Renal pelvis (tissue), 4 donors: ENCODE measurements around the gene ALDH2. TPM values are rescaled to one million over a fixed set of nuclear protein-coding genes. Genes with fewer than 3 reads are reported as not detected.
A peak's percentile ranks its signal among the peaks of the same experiment; 100 is the strongest.
"Not testable (repeated sequence)": the region's sequence is repeated elsewhere in the genome, so short reads cannot be mapped to it uniquely, and the experiment has no call there.

Experiments
- DNase-seq: peaks from one replicate; pipeline ENCODE4 v3.0.0-alpha.2; 2013
- polyA plus RNA-seq, 3 donors: library from polyadenylated mRNA; unstranded; fragments of 120-200 nt; gene quantifications; one replicate each; pipeline ENCODE4 v1.2.1, GENCODE V29; 2013; ENCODE audit not compliant: insufficient read length in 3 of 3

ALDH2 gene
- polyA plus RNA-seq, 3 donors, result 93.8 to 117 (median 109) TPM

- DNase-seq, result no peak
Measured at GRCh38 chr12:111756196-111756595, 10.5 kb upstream of the ALDH2 start.

DNA sequence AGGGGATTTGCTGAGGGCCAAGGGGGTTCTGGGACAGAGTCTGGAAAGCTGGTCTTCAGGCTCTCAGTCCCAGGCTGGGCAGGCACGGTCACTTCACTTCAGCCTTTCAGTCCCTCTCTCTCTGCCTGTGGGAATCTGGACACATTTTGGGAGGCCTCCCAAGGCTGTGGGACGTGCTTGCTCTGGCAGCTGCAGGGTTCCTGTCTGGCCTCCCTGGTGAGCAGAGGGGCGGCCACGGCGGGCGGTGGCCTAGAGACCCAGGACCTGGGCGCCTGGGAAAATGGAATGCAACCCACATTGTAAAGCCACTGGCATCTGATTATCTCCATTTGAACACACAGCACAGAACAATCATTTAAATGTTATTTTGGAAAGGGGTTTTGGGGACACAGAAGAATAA, 10.1 kb upstream of the ALDH2 start:
- no peak for DNase-seq

DNA sequence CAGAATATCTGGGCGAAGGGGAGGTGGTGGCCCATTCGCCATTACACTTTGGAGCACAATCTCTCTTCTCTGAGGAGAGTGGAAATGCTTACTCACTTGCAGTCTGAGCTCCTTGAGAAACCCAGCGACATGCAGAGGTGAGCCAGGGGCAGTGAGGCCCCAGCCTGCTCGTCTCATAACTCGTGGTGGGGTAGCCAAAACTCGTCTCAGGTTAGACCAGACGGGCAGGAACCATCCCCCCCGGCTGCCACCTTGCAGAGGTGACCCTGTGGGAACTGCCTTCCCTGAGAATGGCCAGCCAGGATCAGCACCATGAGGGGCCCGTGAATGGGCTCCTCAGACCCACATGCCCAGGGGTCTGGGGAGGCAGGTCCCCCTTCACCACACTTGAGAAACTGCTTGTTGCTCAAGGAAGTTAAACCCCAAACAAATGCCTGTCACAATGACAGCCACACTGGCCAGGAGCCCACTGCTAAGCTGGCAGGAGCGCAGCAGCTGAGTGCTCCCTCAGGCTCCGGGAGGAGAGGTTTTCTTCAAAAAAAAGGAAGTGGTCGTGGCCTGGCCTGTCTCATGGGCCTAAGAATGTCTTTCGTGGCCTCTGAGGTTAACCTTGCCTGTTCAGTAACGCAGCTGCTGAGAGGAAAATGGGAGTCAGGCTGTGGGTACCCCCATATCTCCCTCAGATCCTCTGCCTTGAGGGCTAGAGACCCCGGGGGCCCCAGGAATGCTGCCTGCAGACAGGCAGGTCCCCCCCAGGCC, 9.2 kb upstream of the ALDH2 start:
- DNase-seq, result no peak

DNA sequence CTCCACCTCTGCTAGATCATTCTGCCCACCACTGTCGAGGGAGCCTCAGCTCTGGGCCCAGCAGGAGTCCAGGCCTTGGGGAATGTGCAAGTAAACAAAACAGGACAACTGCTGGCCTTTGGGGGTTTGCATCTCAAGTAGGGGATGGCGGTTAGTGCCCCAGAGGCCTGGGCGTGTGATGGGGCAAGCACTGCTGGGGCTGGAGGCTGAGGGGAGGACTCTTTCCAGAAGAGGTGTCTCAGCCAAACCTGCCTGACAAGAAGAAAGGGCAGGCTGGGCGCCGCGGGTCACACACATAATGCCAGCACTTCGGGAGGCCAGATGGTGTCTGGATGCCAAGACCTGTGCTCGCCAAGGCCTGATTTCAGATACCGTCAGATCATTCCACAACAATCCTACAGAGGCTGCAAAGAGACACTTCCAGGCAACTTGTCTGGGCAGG, 8.6 kb upstream of the ALDH2 start:
- DNase-seq, result no peak

GRCh38 chr12:111759271-111759670, 7.5 kb upstream of the ALDH2 start:
- DNase-seq, result no peak

DNA sequence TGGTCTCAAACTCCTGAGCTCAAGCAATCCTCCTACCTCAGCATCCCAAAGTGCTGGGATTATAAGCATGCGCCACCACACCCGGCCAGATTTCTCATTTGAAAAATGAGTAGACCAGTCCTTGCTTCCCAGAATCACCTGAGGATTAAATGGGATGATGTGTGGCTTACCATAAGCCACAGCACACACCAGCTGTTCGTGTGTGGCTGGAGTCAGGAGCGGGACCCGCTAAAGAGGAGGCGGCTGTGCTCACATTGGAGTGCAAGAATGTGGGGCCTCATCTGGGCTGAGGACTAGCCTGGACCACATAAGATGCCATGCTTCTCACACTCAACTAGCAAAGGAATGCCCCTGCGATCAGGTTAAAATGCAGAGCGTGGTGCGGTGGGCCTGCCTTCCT, 6.7 kb upstream of the ALDH2 start:
- no peak for DNase-seq

GRCh38 chr12:111761099-111761498, 5.6 kb upstream of the ALDH2 start:
- DNase-seq, result no peak

- no peak for DNase-seq
Measured at GRCh38 chr12:111761706-111762105, 5.0 kb upstream of the ALDH2 start.

GRCh38 chr12:111763552-111763951, 3.2 kb upstream of the ALDH2 start:
- DNase-seq, result not testable (repeated sequence)

DNA sequence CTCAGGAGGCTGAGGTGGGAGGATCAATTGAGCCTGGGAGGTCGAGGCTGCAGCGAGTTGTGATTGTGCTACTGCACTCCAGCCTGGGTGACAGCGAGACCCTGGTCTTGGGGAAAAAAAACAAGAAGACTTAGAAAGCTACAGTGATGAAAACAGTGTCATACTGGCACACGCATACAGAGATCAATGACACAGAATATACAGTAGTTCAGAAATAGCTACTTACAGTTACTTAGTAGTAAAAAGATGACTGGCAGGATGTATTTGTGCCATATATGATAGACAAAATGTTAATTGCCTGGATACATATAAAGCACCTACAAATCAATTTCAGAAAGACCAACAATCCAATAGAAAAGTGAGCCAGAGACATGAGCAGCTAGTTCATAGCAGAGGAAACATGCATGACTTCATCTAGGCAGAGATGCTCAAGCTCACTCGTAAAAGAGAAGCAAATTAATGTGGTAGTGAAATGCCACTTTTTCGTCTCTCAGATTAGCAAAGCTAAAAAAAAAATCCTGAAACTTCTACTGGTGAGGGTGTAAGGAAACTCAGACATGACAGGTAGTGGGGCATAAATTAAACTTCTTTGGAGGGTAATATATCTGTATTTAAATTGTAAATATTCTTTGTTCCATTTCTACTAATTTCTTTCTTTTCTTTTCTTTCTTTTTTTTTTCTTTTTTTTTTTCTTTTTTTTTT, 2.5 kb upstream of the ALDH2 start:
- no peak for DNase-seq

DNA sequence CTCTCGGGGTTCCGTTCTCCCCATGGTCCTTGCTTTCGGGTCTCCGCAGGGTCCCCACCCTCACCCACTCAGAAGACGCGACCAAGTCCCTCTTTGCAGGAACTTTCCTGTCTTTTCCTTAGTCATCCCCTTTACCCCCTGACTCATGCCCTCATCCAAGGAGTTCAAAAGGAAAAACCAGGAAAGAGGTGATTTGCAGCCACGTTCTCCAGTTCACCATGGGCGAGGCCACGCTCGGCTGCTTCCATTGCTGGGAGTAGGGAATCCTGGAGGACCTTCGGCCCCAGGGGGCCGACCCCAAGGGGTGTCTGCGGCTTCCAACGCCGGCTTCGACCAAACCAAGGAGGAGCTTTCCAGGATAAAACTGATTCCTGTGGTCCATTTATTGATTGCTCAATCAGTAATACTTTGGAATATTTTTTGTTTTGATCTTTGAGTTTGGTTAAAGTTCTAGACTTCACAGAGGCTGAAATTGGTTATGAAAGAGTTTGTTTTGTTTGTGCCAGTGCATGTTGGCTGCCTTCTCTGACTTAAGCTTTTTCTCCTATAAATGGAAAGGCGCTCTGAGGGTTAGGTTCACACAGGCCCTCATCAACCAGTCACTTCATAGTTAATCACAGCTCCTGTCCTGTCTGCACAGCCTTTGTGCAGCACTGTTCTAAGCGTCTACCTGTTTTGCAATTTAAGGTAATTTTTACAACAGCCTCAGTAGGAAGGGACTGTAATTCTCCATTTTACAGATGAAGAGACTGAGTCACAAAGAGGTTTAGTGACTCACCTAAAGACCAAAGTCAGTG, 827 bp downstream of the ALDH2 start:
- DNase-seq, result no peak

- DNase-seq, result no peak
Measured at GRCh38 chr12:111768159-111768895, 1.6 kb downstream of the ALDH2 start.

DNA sequence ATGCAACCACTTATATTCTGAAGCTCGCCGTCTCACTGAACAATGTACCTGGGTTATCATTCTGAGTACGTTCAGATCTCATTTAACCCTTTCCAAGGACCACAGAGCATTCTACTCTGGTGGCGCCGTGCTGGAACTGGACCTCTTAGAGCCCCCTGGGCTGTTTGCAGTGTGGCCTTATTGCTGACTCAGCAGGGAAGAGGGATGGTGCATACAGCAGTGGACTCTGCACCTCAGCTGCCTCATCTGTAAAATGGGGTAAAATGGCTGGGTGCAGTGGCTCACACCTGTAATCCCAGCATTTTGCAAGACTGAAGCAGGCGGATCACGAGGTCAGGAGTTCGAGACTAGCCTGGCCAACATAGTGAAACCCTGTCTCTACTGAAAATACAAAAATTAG, 2.9 kb downstream of the ALDH2 start:
- no peak for DNase-seq

GRCh38 chr12:111773801-111774551, 7.2 kb downstream of the ALDH2 start:
- DNase-seq, result no peak

GRCh38 chr12:111775205-111776193, 8.8 kb downstream of the ALDH2 start:
- DNase-seq, result peak; percentile 91

DNA sequence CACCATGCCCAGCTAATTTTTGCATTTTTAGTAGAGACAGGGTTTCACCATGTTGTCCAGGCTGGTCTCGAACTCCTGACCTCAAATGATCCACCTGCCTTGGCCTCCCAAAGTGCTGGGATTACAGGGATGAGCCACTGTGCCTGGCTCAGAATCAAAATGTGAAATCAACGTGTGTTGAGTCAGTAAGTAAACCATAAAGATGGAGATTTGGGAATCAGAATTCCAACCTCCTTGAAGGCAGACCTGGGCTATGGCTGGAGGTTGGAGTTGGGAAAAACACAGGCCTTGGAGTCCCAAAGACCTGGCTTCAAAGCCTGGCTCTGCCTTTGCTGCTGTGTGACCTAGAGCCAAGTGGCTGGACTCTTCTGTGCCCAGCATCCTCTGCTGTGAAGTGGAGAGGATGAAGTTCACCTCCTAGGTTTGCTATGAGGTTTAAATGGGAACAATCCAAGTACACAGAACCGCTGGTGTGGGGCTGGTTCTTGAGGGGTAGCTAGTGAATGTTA, 10.2 kb downstream of the ALDH2 start:
- DNase-seq, result no peak

DNA sequence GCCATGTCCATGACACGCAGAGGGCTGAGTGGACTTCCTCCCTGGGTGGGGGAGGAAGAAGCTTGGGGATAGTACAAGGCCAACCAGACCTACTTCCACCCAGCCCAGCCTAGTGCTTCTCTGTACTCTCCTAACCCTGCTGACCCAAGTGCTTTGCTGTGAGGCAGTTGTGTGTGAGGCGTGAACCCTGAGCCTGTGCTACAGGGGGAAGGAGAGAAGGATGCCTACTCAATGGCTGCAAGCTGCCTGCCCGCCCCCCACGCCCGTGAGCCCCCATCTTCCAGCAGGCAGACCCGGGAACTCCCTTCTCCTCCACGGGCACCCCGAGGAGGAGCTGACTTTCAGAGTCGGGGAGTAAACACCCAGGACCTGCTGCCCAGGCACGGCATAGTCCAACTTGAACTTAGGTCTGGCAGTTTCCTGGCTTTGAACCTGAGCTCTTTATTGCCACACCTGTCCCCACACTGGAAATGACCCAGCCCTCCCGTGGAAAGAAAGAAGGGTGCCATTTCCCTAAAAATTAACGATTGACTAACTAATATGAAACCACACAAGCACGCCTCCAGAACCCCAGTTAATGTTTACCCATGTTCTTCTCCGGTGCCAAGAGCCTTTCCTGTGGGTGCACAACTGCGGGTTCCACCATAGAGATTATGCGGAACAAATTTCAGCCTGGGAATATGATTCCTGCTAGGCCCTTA, 10.8 kb downstream of the ALDH2 start:
- DNase-seq, result no peak

DNA sequence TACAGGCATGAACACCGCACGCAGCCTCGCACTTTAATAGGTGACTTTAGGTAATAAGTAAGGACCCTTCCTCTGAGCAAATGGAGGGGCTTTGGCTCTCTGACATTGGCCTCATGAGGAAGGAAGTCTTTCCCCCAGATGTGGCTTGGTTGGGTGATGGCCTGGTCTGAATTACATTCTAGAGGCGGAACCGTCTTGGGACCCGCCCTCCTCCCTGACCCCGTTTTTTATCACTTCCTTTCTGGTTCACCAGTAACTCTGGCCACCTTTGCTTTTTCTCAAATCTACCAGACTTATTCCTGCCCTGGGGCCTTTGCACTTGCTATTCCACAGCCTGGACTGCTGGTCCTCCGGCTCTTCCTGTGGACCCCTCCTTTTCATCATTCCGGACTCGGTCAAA, 13.4 kb downstream of the ALDH2 start:
- DNase-seq, result no peak

DNA sequence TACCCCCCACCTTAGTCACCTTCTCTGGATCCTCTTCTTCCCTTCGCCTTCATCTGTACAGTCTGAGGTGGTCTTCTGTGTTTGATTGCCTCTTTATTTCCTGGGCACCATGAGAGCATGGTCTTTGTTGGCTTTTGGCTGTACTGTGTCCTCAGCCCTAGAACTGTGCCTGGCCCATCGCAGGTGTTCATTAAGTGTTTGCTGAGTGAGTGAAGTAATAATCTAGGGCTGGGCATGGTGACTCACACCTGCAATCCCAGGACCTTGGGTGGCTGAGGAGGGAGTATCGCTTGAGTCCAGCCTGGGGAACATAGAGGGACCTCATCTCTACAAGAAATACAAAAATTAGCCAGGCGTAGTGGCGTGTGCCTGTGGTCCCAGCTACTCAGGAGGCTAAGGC, 13.9 kb downstream of the ALDH2 start:
- DNase-seq, result no peak
